OCI-LY3 (cell line): Measurements from ENCODE around the gene SHISA6.

Source experiments
- H2AFZ ChIP-seq: fragments of 200-600, 300-600 bp; shearing (Covaris generic); 2 replicates; pipeline ENCODE4 v1.6.0; 2014; ENCODE audit warnings: antibody characterized with exemption, low read depth, low read length
- H3K27ac ChIP-seq: fragments of 200-600, 300-600 bp; sonication (generic); 2 replicates; pipeline ENCODE4 v1.5.1; 2014; ENCODE audit warnings: mild to moderate bottlenecking, low read length, moderate library complexity, mixed read lengths
- H3K27me3 ChIP-seq: fragments of 200-600, 300-600 bp; sonication (generic); 2 replicates; pipeline ENCODE4 v1.6.1; 2014; ENCODE audit warnings: low read depth, low read length, mixed read lengths
- H3K36me3 ChIP-seq: fragments of 200-600, 300-600 bp; sonication (generic); replicated peaks from 2 replicates; pipeline ENCODE3; 2014; ENCODE audit warnings: low read depth, low read length, mixed read lengths
- H3K4me1 ChIP-seq: fragments of 300-600, 200-600 bp; sonication (generic); 2 replicates; pipeline ENCODE4 v1.6.1; 2014; ENCODE audit warnings: low read length, mixed read lengths
- H3K4me2 ChIP-seq: fragments of 200-600, 300-600 bp; sonication (generic); 2 replicates; pipeline ENCODE4 v1.6.1; 2014; ENCODE audit warnings: low read length, mixed read lengths
- H3K4me3 ChIP-seq: fragments of 300-600, 200-600 bp; sonication (generic); 2 replicates; pipeline ENCODE4 v1.5.1; 2014; ENCODE audit warnings: antibody characterized with exemption, mild to moderate bottlenecking, low read length, moderate library complexity
- H3K79me2 ChIP-seq: fragments of 300-600, 200-600 bp; shearing (Covaris generic); 2 replicates; pipeline ENCODE4 v1.6.1; 2014; ENCODE audit warnings: mild to moderate bottlenecking, low read length, mixed read lengths
- H3K9ac ChIP-seq: fragments of 300-600, 200-600 bp; shearing (Covaris generic); 2 replicates; pipeline ENCODE4 v1.6.0; 2014; ENCODE audit warnings: mild to moderate bottlenecking, low read length, moderate library complexity
- H3K9me3 ChIP-seq: fragments of 200-600, 300-600 bp; shearing (Covaris generic); 2 replicates; pipeline ENCODE4 v1.6.1; 2014; ENCODE audit warnings: low read length, mixed read lengths; ENCODE audit not compliant: insufficient read depth
- H4K20me1 ChIP-seq: fragments of 200-600, 300-600 bp; sonication (generic); 2 replicates; pipeline ENCODE4 v1.6.1; 2016; ENCODE audit warnings: low read length, mixed read lengths; ENCODE audit not compliant: insufficient read depth
- CTCF ChIP-seq: fragments of 200-600, 300-600 bp; sonication (generic); IDR thresholded peaks from 2 replicates; pipeline ENCODE4 v1.5.1; 2014; ENCODE audit warnings: antibody characterized with exemption, low read length, low read depth
- EZH2phosphoT487 ChIP-seq: fragments of 200-600 bp; shearing (Covaris generic); IDR thresholded peaks from 2 replicates; pipeline ENCODE4 v1.6.1; 2018; ENCODE audit warnings: antibody characterized with exemption, mixed run types, low read depth

The SHISA6 gene

GRCh38 chr17:11209906-11210305 is 31.1 kb upstream of the SHISA6 start:
- H3K36me3 ChIP-seq, result no peaks in the 10 kb centered on the region
- no peak for TF ChIP-seq EZH2phosphoT487
- TF ChIP-seq CTCF, result no peak
- no peaks in the 10 kb centered on the region for H3K79me2 ChIP-seq
- H3K27me3 ChIP-seq, result no peaks in the 10 kb centered on the region
- no peak overlapping the region for H3K4me3 ChIP-seq
- no peaks in the 10 kb centered on the region for H3K9me3 ChIP-seq
- no peaks in the 10 kb centered on the region for H4K20me1 ChIP-seq
- H3K9ac ChIP-seq, result no peak overlapping the region
- H3K4me1 ChIP-seq, result no peaks in the 10 kb centered on the region
- no peak overlapping the region for H3K27ac ChIP-seq
- no peak overlapping the region for H3K4me2 ChIP-seq
- no peak overlapping the region for H2AFZ ChIP-seq

GRCh38 chr17:11212792-11213191 is 28.2 kb upstream of the SHISA6 start:
- Histone ChIP-seq H3K4me1 (no peaks in the 10 kb centered on the region), H3K36me3 (no peaks in the 10 kb centered on the region), H3K9me3 (no peaks in the 10 kb centered on the region), H3K4me2 (no peak overlapping the region), H3K9ac (no peak overlapping the region), H3K79me2 (no peaks in the 10 kb centered on the region), H4K20me1 (no peaks in the 10 kb centered on the region), H3K27ac (no peak overlapping the region), H2AFZ (no peak overlapping the region), H3K27me3 (no peaks in the 10 kb centered on the region), H3K4me3 (no peak overlapping the region)
- TF ChIP-seq EZH2phosphoT487, result no peak
- no peak for TF ChIP-seq CTCF

- Histone ChIP-seq H3K27ac (no peak overlapping the region), H3K9ac (no peak overlapping the region), H3K36me3 (no peaks in the 10 kb centered on the region), H3K4me1 (no peaks in the 10 kb centered on the region), H3K4me3 (no peak overlapping the region), H3K27me3 (no peaks in the 10 kb centered on the region), H3K79me2 (no peaks in the 10 kb centered on the region), H4K20me1 (no peaks in the 10 kb centered on the region), H2AFZ (no peak overlapping the region), H3K4me2 (no peak overlapping the region), H3K9me3 (no peaks in the 10 kb centered on the region)
- TF ChIP-seq EZH2phosphoT487, result no peak
- TF ChIP-seq CTCF, result no peak
Measured at GRCh38 chr17:11216976-11217375, 24.0 kb upstream of the SHISA6 start.

GRCh38 chr17:11221196-11221595 is 19.8 kb upstream of the SHISA6 start:
- Histone ChIP-seq H2AFZ (no peak overlapping the region), H3K36me3 (no peaks in the 10 kb centered on the region), H3K27ac (no peak overlapping the region), H3K4me2 (no peak overlapping the region), H3K4me1 (no peaks in the 10 kb centered on the region), H3K4me3 (no peak overlapping the region), H3K9ac (no peak overlapping the region), H3K27me3 (no peaks in the 10 kb centered on the region), H3K9me3 (no peaks in the 10 kb centered on the region), H3K79me2 (no peaks in the 10 kb centered on the region), H4K20me1 (no peaks in the 10 kb centered on the region)
- no peak for TF ChIP-seq EZH2phosphoT487
- no peak for TF ChIP-seq CTCF
